GM12891 (cell line): Measurements from ENCODE around the gene GRAMD2B.

Experiments
- PAX5 ChIP-seq: IDR thresholded peaks from 2 replicates; pipeline ENCODE4 v1.6.1; 2011; ENCODE audit warnings: low read length, moderate library complexity, mild to moderate bottlenecking; ENCODE audit not compliant: insufficient read depth, severe bottlenecking
- POLR2A ChIP-seq: IDR thresholded peaks from 2 replicates; pipeline ENCODE4 v1.6.1; 2011; ENCODE audit warnings: low read depth, low read length, control low read depth
- POLR2AphosphoS5 ChIP-seq: IDR thresholded peaks from 2 replicates; pipeline ENCODE4 v1.6.1; 2011; ENCODE audit warnings: low read depth, low read length, control low read depth
- SPI1 ChIP-seq: IDR thresholded peaks from 2 replicates; pipeline ENCODE4 v1.6.1; 2011; ENCODE audit warnings: low read depth, low read length, control low read depth
- TAF1 ChIP-seq: IDR thresholded peaks from 2 replicates; pipeline ENCODE4 v1.6.1; 2011; ENCODE audit warnings: low read depth, low read length, control low read depth

GRCh38 chr5:126395198-126395597, 28.0 kb upstream of the GRAMD2B start:
- TF ChIP-seq POLR2AphosphoS5 = no peak
- no peak for TF ChIP-seq PAX5
- TF ChIP-seq POLR2A = no peak
- TF ChIP-seq SPI1 = no peak
- TF ChIP-seq TAF1 = no peak
